Activated CD8-positive, alpha-beta T cell treated with anti-CD3 and anti-CD28 coated beads for 36 hours (primary cell): ENCODE data around the gene RFTN1. TPM values are rescaled to one million over a fixed set of nuclear protein-coding genes. Genes with fewer than 3 reads are reported as not detected.
A peak's percentile ranks its signal among the peaks of the same experiment; 100 is the strongest.

Experiments
- ATAC-seq: fragments of 200-7000 bp; cut with Tn5 transposase; one replicate; pipeline ENCODE4 v1.10.0; 2021; ENCODE audit warnings: mild to moderate bottlenecking, moderate library complexity
- CTCF ChIA-PET: fragments of 350-600 bp; sonication (Branson Sonifier 250); formaldehyde crosslinking; loops from one replicate; lab custom pipeline; 2021; ENCODE audit warnings: antibody characterized with exemption; lab: Charles Lee
- POLR2A ChIA-PET: fragments of 350-600 bp; sonication (Branson Sonifier 250); formaldehyde crosslinking; loops from one replicate; lab custom pipeline; 2021; ENCODE audit warnings: antibody characterized with exemption; lab: Charles Lee
- DNase-seq: peaks from one replicate; pipeline ENCODE4 v3.0.0-alpha.2; 2020
- H3K27ac Mint-ChIP-seq: one replicate; pipeline ENCODE4 v1.8.0; 2021; ENCODE audit warnings: mild to moderate bottlenecking, mixed read lengths
- H3K27me3 Mint-ChIP-seq: one replicate; pipeline ENCODE4 v1.8.0; 2021; ENCODE audit warnings: mixed read lengths
- H3K36me3 Mint-ChIP-seq: one replicate; pipeline ENCODE4 v1.8.0; 2021; ENCODE audit warnings: low read depth, mixed read lengths
- H3K4me1 Mint-ChIP-seq: one replicate; pipeline ENCODE4 v1.8.0; 2021; ENCODE audit warnings: low read depth, mixed read lengths
- H3K4me3 Mint-ChIP-seq: one replicate; pipeline ENCODE4 v1.8.0; 2021; ENCODE audit warnings: mild to moderate bottlenecking, moderate library complexity, mixed read lengths
- H3K9me3 Mint-ChIP-seq: one replicate; pipeline ENCODE4 v1.8.0; 2021; ENCODE audit warnings: mixed read lengths
- CTCF ChIP-seq: fragments of 200-600 bp; IDR thresholded peaks from one replicate; pipeline ENCODE4 v1.8.0; 2022; ENCODE audit warnings: antibody characterized with exemption, mild to moderate bottlenecking
- intact Hi-C: fragments of 100-400 bp; cut with micrococcal nuclease; formaldehyde crosslinking; loops from one replicate; pipeline ENCODE4 v1.10.0; 2022
- total RNA-seq, 2 experiments: library from RNA; stranded (reverse); gene quantifications; one replicate each; pipeline ENCODE4 v1.2.3, GENCODE V29; 2021

The RFTN1 gene
- 100 to 1,000 TPM; 113 to 125 TPM for total RNA-seq

GRCh38 chr3:16513141-16514020 lies at the start of gene RFTN1:
Gene RFTN1, minus strand, starts transcription at chr3:16513699. Its CDS starts 19,830 bp downstream, at chr3:16493869.
- Mint-ChIP-seq H3K9me3 (peaks cover 7% of the 10 kb centered on the region), H3K4me1 (peaks cover 67% of the 10 kb centered on the region), H3K36me3 (peaks cover 54% of the 10 kb centered on the region), H3K4me3 (peak within 1 kb of the TSS; percentile 98), H3K27ac (peak within 1 kb of the TSS; percentile 93), H3K27me3 (no peaks in the 10 kb centered on the region)
- no peak for TF ChIP-seq CTCF
- intact Hi-C loops = loop anchor here (5.0 kb wide), 4 partner anchors 39 to 226 kb away; no protein-coding TSS in a partner anchor
- POLR2A ChIA-PET = interaction anchor here (0.9 to 3.8 kb wide), 22 partner anchors 8 to 716 kb away, joined by 3 to 34 read pairs (median 4); partner anchors contain the start of gene ANKRD28
- ATAC-seq (peak; percentile 19), DNase-seq (peak; percentile 71)
- CTCF ChIA-PET = interaction anchor here (1.0 to 2.0 kb wide), 3 partner anchors 10 to 223 kb away, joined by 3 to 6 read pairs (median 5); no protein-coding TSS in a partner anchor

GRCh38 chr3:16559653-16560365 lies 46.3 kb upstream of the RFTN1 start:
- peaks cover 1% of the 10 kb centered on the region for H3K27me3 Mint-ChIP-seq
- intact Hi-C loops = no loop called here
- peaks cover 2% of the 10 kb centered on the region for H3K4me1 Mint-ChIP-seq
- ATAC-seq (no peak), DNase-seq (no peak)
- H3K36me3 Mint-ChIP-seq = no peaks in the 10 kb centered on the region
- H3K9me3 Mint-ChIP-seq = peaks cover 3% of the 10 kb centered on the region
- ChIA-PET CTCF (interaction anchor here (1.2 to 1.5 kb wide), 2 partner anchors 8 to 270 kb away, joined by 3 read pairs; no protein-coding TSS in a partner anchor), POLR2A (interaction anchor here (0.9 to 1.6 kb wide), 2 partner anchors 8 to 18 kb away, joined by 3 to 7 read pairs; no protein-coding TSS in a partner anchor)
- H3K4me3 Mint-ChIP-seq = no peak overlapping the region
- TF ChIP-seq CTCF = no peak
- no peak overlapping the region for H3K27ac Mint-ChIP-seq

- H3K4me1 Mint-ChIP-seq = peaks cover 9% of the 10 kb centered on the region
- no peaks in the 10 kb centered on the region for H3K9me3 Mint-ChIP-seq
- DNase-seq = no peak
- CTCF ChIA-PET = interaction anchor here (1.2 to 2.1 kb wide), 4 partner anchors 11 to 287 kb away, joined by 3 to 7 read pairs (median 4); no protein-coding TSS in a partner anchor
- POLR2A ChIA-PET = interaction anchor here (1.2 kb wide), 1 partner anchor 9 kb away, joined by 4 read pairs; no protein-coding TSS in a partner anchor
- H3K4me3 Mint-ChIP-seq = no peak overlapping the region
- no peak for TF ChIP-seq CTCF
- H3K36me3 Mint-ChIP-seq = no peaks in the 10 kb centered on the region
- intact Hi-C loops = loop anchor here (5.0 kb wide), 1 partner anchor 42 kb away; the partner anchor contains the start of gene RFTN1
- no peak overlapping the region for H3K27ac Mint-ChIP-seq
- peaks cover 5% of the 10 kb centered on the region for H3K27me3 Mint-ChIP-seq
- ATAC-seq = no peak
Observed at GRCh38 chr3:16554126-16554525, 40.6 kb upstream of the RFTN1 start.

DNA sequence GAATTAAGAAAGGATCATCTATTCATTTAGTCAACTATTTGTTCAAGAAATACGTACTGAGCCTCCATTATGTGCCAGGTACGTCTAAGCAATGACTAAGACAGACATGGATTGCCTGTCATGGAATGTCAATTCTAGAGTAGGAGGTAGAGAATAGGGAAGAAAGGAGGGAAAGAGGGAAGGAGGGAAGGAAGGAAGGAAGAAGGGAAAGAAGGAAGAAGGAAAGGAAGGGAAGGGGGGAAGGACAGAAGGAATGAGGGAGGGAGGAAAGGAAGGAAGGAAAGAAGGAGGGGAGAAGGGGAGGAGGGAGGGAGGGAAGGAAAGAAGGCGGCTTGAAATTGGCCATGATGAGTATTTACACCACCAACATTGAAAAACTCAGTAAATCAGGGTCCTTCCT lies 39.3 kb upstream of the RFTN1 start:
- no peak overlapping the region for H3K4me3 Mint-ChIP-seq
- ATAC-seq = no peak
- no peaks in the 10 kb centered on the region for H3K36me3 Mint-ChIP-seq
- peaks cover 5% of the 10 kb centered on the region for H3K27me3 Mint-ChIP-seq
- peaks cover 14% of the 10 kb centered on the region for H3K4me1 Mint-ChIP-seq
- no peak overlapping the region for H3K27ac Mint-ChIP-seq
- intact Hi-C loops = loop anchor here (5.0 kb wide), 1 partner anchor 40 kb away; the partner anchor contains the start of gene RFTN1
- no peak for DNase-seq
- CTCF ChIA-PET = interaction anchor here (1.2 to 1.4 kb wide), 2 partner anchors 13 to 285 kb away, joined by 4 to 5 read pairs; no protein-coding TSS in a partner anchor
- POLR2A ChIA-PET = interaction anchor here (1.1 to 3.0 kb wide), 4 partner anchors 7 to 287 kb away, joined by 3 to 11 read pairs (median 6); partner anchors contain the start of genes DPH3 and OXNAD1
- peaks cover 4% of the 10 kb centered on the region for H3K9me3 Mint-ChIP-seq
- TF ChIP-seq CTCF = no peak
